HG02840 (cell line): Measurements from ENCODE around the gene EPB41L4B.

Experiments used
- ATAC-seq: cut with Tn5 transposase; IDR thresholded peaks from one replicate; pipeline ENCODE4 v1.9.1; 2021; ENCODE audit warnings: mild to moderate bottlenecking, moderate library complexity, moderate number of reproducible peaks; ENCODE audit not compliant: unreplicated experiment, low FRiP score

The EPB41L4B gene

GRCh38 chr9:109171926-109172325 lies 148.9 kb downstream of the EPB41L4B start:
- no peak for ATAC-seq

- no peak for ATAC-seq
Measured at GRCh38 chr9:109168170-109168569, 152.7 kb downstream of the EPB41L4B start.

GRCh38 chr9:109167716-109168115 lies 153.1 kb downstream of the EPB41L4B start:
- no peak for ATAC-seq

GRCh38 chr9:109166771-109167601 lies 153.9 kb downstream of the EPB41L4B start, which contains the start of gene FRRS1L:
TSS of gene FRRS1L (minus strand) at chr9:109167249. CDS start at chr9:109167138, 111 bp downstream.
- no peak for ATAC-seq

- ATAC-seq = no peak
Measured at GRCh38 chr9:109166171-109166770, 154.6 kb downstream of the EPB41L4B start.

- ATAC-seq = no peak
Measured at GRCh38 chr9:109164042-109164441, 156.8 kb downstream of the EPB41L4B start.

GRCh38 chr9:109163194-109163593 lies 157.7 kb downstream of the EPB41L4B start:
- no peak for ATAC-seq

- ATAC-seq = no peak
Measured at GRCh38 chr9:109162677-109163076, 158.2 kb downstream of the EPB41L4B start.

- no peak for ATAC-seq
Measured at GRCh38 chr9:109161471-109161870, 159.4 kb downstream of the EPB41L4B start.

- no peak for ATAC-seq
Measured at GRCh38 chr9:109159583-109159982, 161.3 kb downstream of the EPB41L4B start.

GRCh38 chr9:109158651-109159050 lies 162.2 kb downstream of the EPB41L4B start:
- no peak for ATAC-seq

GRCh38 chr9:109156708-109157107 lies 164.2 kb downstream of the EPB41L4B start:
- no peak for ATAC-seq

- ATAC-seq = no peak
Measured at GRCh38 chr9:109150925-109151545, 169.8 kb downstream of the EPB41L4B start.

GRCh38 chr9:109149722-109150121 lies 171.1 kb downstream of the EPB41L4B start:
- no peak for ATAC-seq

- ATAC-seq = no peak
Measured at GRCh38 chr9:109149089-109149488, 171.8 kb downstream of the EPB41L4B start.

GRCh38 chr9:109145051-109145450 lies 175.8 kb downstream of the EPB41L4B start:
- ATAC-seq = no peak

GRCh38 chr9:109143881-109144562 lies 176.8 kb downstream of the EPB41L4B start:
- ATAC-seq = peak; percentile 70

GRCh38 chr9:109141375-109141774 lies 179.5 kb downstream of the EPB41L4B start:
- ATAC-seq = no peak

- no peak for ATAC-seq
Measured at GRCh38 chr9:109139851-109140250, 181.0 kb downstream of the EPB41L4B start.

- ATAC-seq = no peak
Measured at GRCh38 chr9:109138421-109138820, 182.4 kb downstream of the EPB41L4B start.

- ATAC-seq = no peak
Measured at GRCh38 chr9:109134167-109134578, 186.7 kb downstream of the EPB41L4B start.
